GM23338 (cell line): ENCODE measurements around the gene PICALM.

Source experiments
- CREB1 ChIP-seq: fragments of 250-450 bp; sonication (Bioruptor Pico); IDR thresholded peaks from 2 replicates; pipeline ENCODE4 v1.5.0; 2020; ENCODE audit warnings: low read depth, mild to moderate bottlenecking, moderate library complexity
- EZH2 ChIP-seq: fragments of 200-600 bp; sonication (generic); IDR thresholded peaks from one replicate; pipeline ENCODE4 v1.8.0; 2017; ENCODE audit warnings: antibody characterized with exemption, mild to moderate bottlenecking, low read depth; ENCODE audit not compliant: unreplicated experiment
- EZH2phosphoT487 ChIP-seq: fragments of 200-600 bp; sonication (generic); IDR thresholded peaks from one replicate; pipeline ENCODE4 v1.8.1; 2018; ENCODE audit warnings: antibody characterized with exemption; ENCODE audit not compliant: unreplicated experiment
- JUNB ChIP-seq: IDR thresholded peaks from one replicate; pipeline ENCODE4 v1.6.1; 2016; ENCODE audit warnings: antibody characterized with exemption; ENCODE audit not compliant: unreplicated experiment
- NANOG ChIP-seq: IDR thresholded peaks from 2 replicates; pipeline ENCODE4 v1.6.1; 2016; ENCODE audit warnings: antibody characterized with exemption, borderline replicate concordance
- POLR2AphosphoS5 ChIP-seq: IDR thresholded peaks from 2 replicates; pipeline ENCODE4 v1.6.1; 2016; ENCODE audit warnings: antibody characterized with exemption, low read depth
- TF ChIP-seq, protein P1 (sequence below), 2 experiments: fragments of 200-600 bp in 1 of 2; sonication (generic) in 1 of 2; conservative IDR thresholded peaks; 2 replicates each; pipeline versions ENCODE4 v1.5.1 to v1.6.1; 2016 to 2017; ENCODE audit warnings: antibody characterized with exemption in 2 of 2, low read depth in 2 of 2, mild to moderate bottlenecking in 2 of 2, moderate library complexity in 1 of 2
- TF ChIP-seq, protein P2 (sequence below): IDR thresholded peaks from one replicate; pipeline ENCODE4 v1.6.1; 2018; ENCODE audit warnings: antibody characterized with exemption; ENCODE audit not compliant: unreplicated experiment

DNA sequence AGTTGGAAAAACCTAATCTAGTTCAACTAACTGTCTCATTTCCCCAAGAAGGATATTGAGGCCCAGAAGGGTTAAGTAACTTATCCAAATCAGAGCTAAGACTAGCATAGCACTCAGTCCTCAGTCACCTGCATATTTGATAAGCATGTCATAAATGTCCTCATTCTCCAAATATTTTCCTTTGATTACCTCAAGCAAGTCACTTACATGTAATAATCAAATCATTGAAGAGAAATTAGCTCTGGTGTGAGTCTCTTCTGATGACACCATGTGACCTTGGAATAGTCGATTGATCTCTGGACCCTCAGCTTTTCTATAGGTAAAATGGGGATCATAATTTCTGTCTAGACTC is 48.8 kb upstream of the PICALM start:
- TF ChIP-seq, protein P1, sequence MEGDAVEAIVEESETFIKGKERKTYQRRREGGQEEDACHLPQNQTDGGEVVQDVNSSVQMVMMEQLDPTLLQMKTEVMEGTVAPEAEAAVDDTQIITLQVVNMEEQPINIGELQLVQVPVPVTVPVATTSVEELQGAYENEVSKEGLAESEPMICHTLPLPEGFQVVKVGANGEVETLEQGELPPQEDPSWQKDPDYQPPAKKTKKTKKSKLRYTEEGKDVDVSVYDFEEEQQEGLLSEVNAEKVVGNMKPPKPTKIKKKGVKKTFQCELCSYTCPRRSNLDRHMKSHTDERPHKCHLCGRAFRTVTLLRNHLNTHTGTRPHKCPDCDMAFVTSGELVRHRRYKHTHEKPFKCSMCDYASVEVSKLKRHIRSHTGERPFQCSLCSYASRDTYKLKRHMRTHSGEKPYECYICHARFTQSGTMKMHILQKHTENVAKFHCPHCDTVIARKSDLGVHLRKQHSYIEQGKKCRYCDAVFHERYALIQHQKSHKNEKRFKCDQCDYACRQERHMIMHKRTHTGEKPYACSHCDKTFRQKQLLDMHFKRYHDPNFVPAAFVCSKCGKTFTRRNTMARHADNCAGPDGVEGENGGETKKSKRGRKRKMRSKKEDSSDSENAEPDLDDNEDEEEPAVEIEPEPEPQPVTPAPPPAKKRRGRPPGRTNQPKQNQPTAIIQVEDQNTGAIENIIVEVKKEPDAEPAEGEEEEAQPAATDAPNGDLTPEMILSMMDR (conservative IDR thresholded peaks at IDR 0.05; ENCODE audit: low read depth in 2 of 2): no peak
- TF ChIP-seq, protein P2, sequence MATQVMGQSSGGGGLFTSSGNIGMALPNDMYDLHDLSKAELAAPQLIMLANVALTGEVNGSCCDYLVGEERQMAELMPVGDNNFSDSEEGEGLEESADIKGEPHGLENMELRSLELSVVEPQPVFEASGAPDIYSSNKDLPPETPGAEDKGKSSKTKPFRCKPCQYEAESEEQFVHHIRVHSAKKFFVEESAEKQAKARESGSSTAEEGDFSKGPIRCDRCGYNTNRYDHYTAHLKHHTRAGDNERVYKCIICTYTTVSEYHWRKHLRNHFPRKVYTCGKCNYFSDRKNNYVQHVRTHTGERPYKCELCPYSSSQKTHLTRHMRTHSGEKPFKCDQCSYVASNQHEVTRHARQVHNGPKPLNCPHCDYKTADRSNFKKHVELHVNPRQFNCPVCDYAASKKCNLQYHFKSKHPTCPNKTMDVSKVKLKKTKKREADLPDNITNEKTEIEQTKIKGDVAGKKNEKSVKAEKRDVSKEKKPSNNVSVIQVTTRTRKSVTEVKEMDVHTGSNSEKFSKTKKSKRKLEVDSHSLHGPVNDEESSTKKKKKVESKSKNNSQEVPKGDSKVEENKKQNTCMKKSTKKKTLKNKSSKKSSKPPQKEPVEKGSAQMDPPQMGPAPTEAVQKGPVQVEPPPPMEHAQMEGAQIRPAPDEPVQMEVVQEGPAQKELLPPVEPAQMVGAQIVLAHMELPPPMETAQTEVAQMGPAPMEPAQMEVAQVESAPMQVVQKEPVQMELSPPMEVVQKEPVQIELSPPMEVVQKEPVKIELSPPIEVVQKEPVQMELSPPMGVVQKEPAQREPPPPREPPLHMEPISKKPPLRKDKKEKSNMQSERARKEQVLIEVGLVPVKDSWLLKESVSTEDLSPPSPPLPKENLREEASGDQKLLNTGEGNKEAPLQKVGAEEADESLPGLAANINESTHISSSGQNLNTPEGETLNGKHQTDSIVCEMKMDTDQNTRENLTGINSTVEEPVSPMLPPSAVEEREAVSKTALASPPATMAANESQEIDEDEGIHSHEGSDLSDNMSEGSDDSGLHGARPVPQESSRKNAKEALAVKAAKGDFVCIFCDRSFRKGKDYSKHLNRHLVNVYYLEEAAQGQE: no peak
- TF ChIP-seq POLR2AphosphoS5 (no peak), EZH2 (no peak), EZH2phosphoT487 (no peak), JUNB (no peak), CREB1 (CRISPR knock-in tag) (no peak), NANOG (no peak)
